ENCODE results near the gene ANAPC2.
A peak's percentile ranks its signal among the peaks of the same experiment; 100 is the strongest.

Gene ANAPC2

DNA sequence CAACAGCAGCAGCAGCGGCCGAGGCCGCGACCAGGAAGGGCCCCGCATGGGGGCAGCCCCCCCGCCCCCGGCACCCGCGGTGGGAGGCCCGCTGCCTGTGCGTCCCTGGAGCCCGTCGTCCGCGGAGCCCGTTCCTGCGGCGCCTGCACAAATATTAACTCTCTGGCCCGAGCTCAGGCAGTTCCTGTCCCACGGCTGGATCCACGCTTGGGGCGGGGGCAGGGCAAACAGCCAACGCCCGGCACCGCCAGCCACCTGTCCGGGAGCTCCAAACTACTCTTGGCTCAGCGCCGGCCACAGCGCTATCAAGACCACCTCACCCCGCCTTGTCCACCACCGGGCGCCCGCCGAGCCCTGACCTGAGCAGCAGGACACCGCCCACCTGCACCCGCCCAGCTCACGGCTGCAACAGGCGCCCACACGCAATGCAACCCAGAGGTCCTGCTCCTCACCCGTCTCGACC is 18.4 kb downstream of the ANAPC2 start, which contains the start of gene LRRC26:
Gene LRRC26 (minus strand): TSS at position 156 of the 463 bp plus-strand sequence. CDS start 108 bp downstream, at position 48.
- DNase-seq (ENCODE audit: low spot score): peak; percentile 31
- in situ Hi-C loops (cut with MboI; ENCODE audit: low pct_unique_long_range_greater_than_20kb, low sequenced_read_pairs, unreplicated experiment): no loop called here
- TF ChIP-seq CTCF (IDR thresholded peaks at IDR 0.05; ENCODE audit: extremely low read depth, insufficient read depth, missing control alignments): no peak

- peak; percentile 87 for DNase-seq (ENCODE audit: low spot score)
- in situ Hi-C loops (cut with MboI; ENCODE audit: low pct_unique_long_range_greater_than_20kb, low sequenced_read_pairs, unreplicated experiment): no loop called here
- no peak for TF ChIP-seq CTCF (IDR thresholded peaks at IDR 0.05; ENCODE audit: extremely low read depth, insufficient read depth, missing control alignments)
Observed at GRCh38 chr9:137168904-137169856, 19.2 kb downstream of the ANAPC2 start.

DNA sequence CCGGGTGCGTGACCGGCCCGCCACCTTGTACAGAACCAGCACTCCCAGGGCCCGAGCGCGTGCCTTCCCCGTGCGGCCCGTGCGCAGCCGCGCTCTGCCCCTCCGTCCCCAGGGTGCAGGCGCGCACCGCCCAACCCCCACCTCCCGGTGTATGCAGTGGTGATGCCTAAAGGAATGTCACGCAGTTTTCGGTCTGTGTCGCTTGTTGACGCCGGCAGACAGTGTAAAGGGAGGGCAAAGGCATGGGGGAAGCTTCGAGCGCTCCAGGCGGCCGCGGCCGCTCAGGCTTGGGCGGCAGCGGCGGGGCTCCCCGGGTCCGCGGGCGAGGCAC is 19.8 kb downstream of the ANAPC2 start:
- peak; percentile 66 for DNase-seq (ENCODE audit: low spot score)
- TF ChIP-seq CTCF (IDR thresholded peaks at IDR 0.05; ENCODE audit: extremely low read depth, insufficient read depth, missing control alignments): no peak
- in situ Hi-C loops (cut with MboI; ENCODE audit: low pct_unique_long_range_greater_than_20kb, low sequenced_read_pairs, unreplicated experiment): no loop called here

- TF ChIP-seq CTCF (IDR thresholded peaks at IDR 0.05; ENCODE audit: extremely low read depth, insufficient read depth, missing control alignments): no peak
- DNase-seq (ENCODE audit: low spot score): peak; percentile 75
- in situ Hi-C loops (cut with MboI; ENCODE audit: low pct_unique_long_range_greater_than_20kb, low sequenced_read_pairs, unreplicated experiment): no loop called here
Observed at GRCh38 chr9:137167747-137168572, 20.4 kb downstream of the ANAPC2 start.

- DNase-seq (ENCODE audit: low spot score): peak; percentile 52
- TF ChIP-seq CTCF (IDR thresholded peaks at IDR 0.05; ENCODE audit: extremely low read depth, insufficient read depth, missing control alignments): no peak
- in situ Hi-C loops (cut with MboI; ENCODE audit: low pct_unique_long_range_greater_than_20kb, low sequenced_read_pairs, unreplicated experiment): no loop called here
Observed at GRCh38 chr9:137167277-137167746, 21.0 kb downstream of the ANAPC2 start.

Data from GM13977 (cell line).